GM23338 (cell line): Measurements from ENCODE around the gene ARPP21. TPM values are rescaled to one million over a fixed set of nuclear protein-coding genes. Genes with fewer than 3 reads are reported as not detected.

ENCODE experiments used
- ATAC-seq: fragments of 200-7000 bp; cut with Tn5 transposase; 3 replicates; pipeline ENCODE4 v1.9.1; 2020
- DNase-seq: peaks from one replicate; pipeline ENCODE4 v3.0.0-alpha.2; 2015; ENCODE audit warnings: low spot score
- H2AFZ ChIP-seq: fragments of 200-600 bp; sonication (generic); 2 replicates; pipeline ENCODE4 v1.8.0; 2016; ENCODE audit warnings: antibody characterized with exemption, mild to moderate bottlenecking, moderate library complexity
- H3F3A ChIP-seq: fragments of 200-600 bp; sonication (generic); replicated peaks from 2 replicates; pipeline ENCODE4 v1.8.0; 2017; ENCODE audit warnings: antibody characterized with exemption, mixed run types, low read depth
- H3K27ac ChIP-seq: fragments of 200-600 bp; sonication (generic); 2 replicates; pipeline ENCODE4 v1.6.1; 2016; ENCODE audit warnings: low read depth
- H3K27me3 ChIP-seq: fragments of 200-600 bp; sonication (generic); 2 replicates; pipeline ENCODE4 v1.8.0; 2016; ENCODE audit warnings: mild to moderate bottlenecking, mixed run types, moderate library complexity; ENCODE audit not compliant: insufficient read depth
- H3K36me3 ChIP-seq: fragments of 200-600 bp; sonication (generic); 2 replicates; pipeline ENCODE4 v1.8.0; 2016; ENCODE audit warnings: mild to moderate bottlenecking; ENCODE audit not compliant: insufficient read depth
- H3K4me1 ChIP-seq: fragments of 200-600 bp; sonication (generic); 2 replicates; pipeline ENCODE4 v1.8.0; 2016; ENCODE audit warnings: mild to moderate bottlenecking, moderate library complexity; ENCODE audit not compliant: insufficient read depth
- H3K4me2 ChIP-seq: fragments of 200-600 bp; sonication (generic); 2 replicates; pipeline ENCODE4 v1.7.1; 2017; ENCODE audit warnings: mixed run types
- H3K4me3 ChIP-seq: fragments of 200-600 bp; sonication (generic); 2 replicates; pipeline ENCODE4 v1.6.1; 2016; ENCODE audit warnings: mixed run types
- H3K79me2 ChIP-seq: fragments of 200-600 bp; sonication (generic); replicated peaks from 2 replicates; pipeline ENCODE4 v1.8.0; 2017; ENCODE audit warnings: mild to moderate bottlenecking; ENCODE audit not compliant: insufficient read depth
- H3K9me2 ChIP-seq: fragments of 200-600 bp; sonication (generic); 2 replicates; pipeline ENCODE4 v1.8.0; 2017; ENCODE audit not compliant: insufficient read depth
- H4K20me1 ChIP-seq: fragments of 200-600 bp; sonication (generic); replicated peaks from 2 replicates; pipeline ENCODE4 v1.8.0; 2017; ENCODE audit warnings: mild to moderate bottlenecking; ENCODE audit not compliant: insufficient read depth
- H3K27ac Mint-ChIP-seq: 2 replicates; pipeline ENCODE4 v1.8.0; 2020; ENCODE audit warnings: inconsistent platforms, mild to moderate bottlenecking, moderate library complexity, mixed read lengths
- H3K27me3 Mint-ChIP-seq: 3 replicates; pipeline ENCODE4 v1.8.0; 2022; ENCODE audit warnings: low read depth, mild to moderate bottlenecking, moderate library complexity, mixed read lengths, inconsistent platforms; ENCODE audit not compliant: insufficient read depth, poor library complexity
- H3K36me3 Mint-ChIP-seq: 3 replicates; pipeline ENCODE4 v1.8.0; 2021; ENCODE audit warnings: low read depth, mild to moderate bottlenecking, inconsistent platforms, moderate library complexity, mixed read lengths
- H3K4me1 Mint-ChIP-seq: 3 replicates; pipeline ENCODE4 v1.8.0; 2020; ENCODE audit warnings: mild to moderate bottlenecking, inconsistent platforms, mixed read lengths
- H3K4me3 Mint-ChIP-seq: 3 replicates; pipeline ENCODE4 v1.8.0; 2021; ENCODE audit warnings: moderate library complexity, mild to moderate bottlenecking, inconsistent platforms, mixed read lengths
- H3K9me3 Mint-ChIP-seq: 3 replicates; pipeline ENCODE4 v1.8.0; 2020; ENCODE audit warnings: moderate library complexity, mild to moderate bottlenecking, inconsistent platforms, mixed read lengths
- CREB1 ChIP-seq: fragments of 250-450 bp; sonication (Bioruptor Pico); IDR thresholded peaks from 2 replicates; pipeline ENCODE4 v1.5.0; 2020; ENCODE audit warnings: low read depth, mild to moderate bottlenecking, moderate library complexity
- EZH2 ChIP-seq: fragments of 200-600 bp; sonication (generic); IDR thresholded peaks from one replicate; pipeline ENCODE4 v1.8.0; 2017; ENCODE audit warnings: antibody characterized with exemption, mild to moderate bottlenecking, low read depth; ENCODE audit not compliant: unreplicated experiment
- EZH2phosphoT487 ChIP-seq: fragments of 200-600 bp; sonication (generic); IDR thresholded peaks from one replicate; pipeline ENCODE4 v1.8.1; 2018; ENCODE audit warnings: antibody characterized with exemption; ENCODE audit not compliant: unreplicated experiment
- JUNB ChIP-seq: IDR thresholded peaks from one replicate; pipeline ENCODE4 v1.6.1; 2016; ENCODE audit warnings: antibody characterized with exemption; ENCODE audit not compliant: unreplicated experiment
- NANOG ChIP-seq: IDR thresholded peaks from 2 replicates; pipeline ENCODE4 v1.6.1; 2016; ENCODE audit warnings: antibody characterized with exemption, borderline replicate concordance
- POLR2AphosphoS5 ChIP-seq: IDR thresholded peaks from 2 replicates; pipeline ENCODE4 v1.6.1; 2016; ENCODE audit warnings: antibody characterized with exemption, low read depth
- STAT1 ChIP-seq: IDR thresholded peaks from one replicate; pipeline ENCODE4 v1.6.1; 2016; ENCODE audit warnings: antibody characterized with exemption; ENCODE audit not compliant: unreplicated experiment
- ZNF114 ChIP-seq: fragments of 250-450 bp; sonication (Bioruptor Pico); IDR thresholded peaks from 2 replicates; pipeline ENCODE4 v1.5.0; 2020; ENCODE audit warnings: mild to moderate bottlenecking, moderate library complexity
- ZNF331 ChIP-seq: fragments of 250-450 bp; sonication (Bioruptor Pico); IDR thresholded peaks from 2 replicates; pipeline ENCODE4 v1.5.0; 2020; ENCODE audit warnings: low read depth, mild to moderate bottlenecking, moderate library complexity
- microRNA-seq: library from miRNA; unstranded; fragments of <30 nt; microRNA quantifications from one replicate; pipeline ENCODE4, GENCODE V29; 2017
- polyA plus RNA-seq: library from polyadenylated mRNA; unstranded; fragments of >200 nt; fragmentation: Nextera tagmentation; extraction: Ambion mirVana; gene quantifications from 2 replicates; pipeline ENCODE4 v1.2.1, GENCODE V29; 2016
- small RNA-seq: library from RNA; depleted of rRNA; stranded (forward); fragments of <200 nt; gene quantifications from one replicate; pipeline ENCODE3, GENCODE V24; 2014; ENCODE audit warnings: low replicate concordance
- total RNA-seq: library from RNA; depleted of rRNA; stranded (reverse); fragments of >200 nt; shearing (Covaris generic); gene quantifications from 2 replicates; pipeline ENCODE4 v1.2.3, GENCODE V29; 2014
- TF ChIP-seq, protein P1 (sequence below): IDR thresholded peaks from one replicate; pipeline ENCODE4 v1.6.1; 2018; ENCODE audit warnings: antibody characterized with exemption; ENCODE audit not compliant: unreplicated experiment
- TF ChIP-seq, protein P2 (sequence below), 2 experiments: fragments of 200-600 bp in 1 of 2; sonication (generic) in 1 of 2; conservative IDR thresholded peaks; 2 replicates each; pipeline versions ENCODE4 v1.5.1 to v1.6.1; 2016 to 2017; ENCODE audit warnings: antibody characterized with exemption in 2 of 2, low read depth in 2 of 2, mild to moderate bottlenecking in 2 of 2, moderate library complexity in 1 of 2

Gene ARPP21
- total and polyA plus RNA-seq, 2 experiments from 2014 or later, result not detected

DNA sequence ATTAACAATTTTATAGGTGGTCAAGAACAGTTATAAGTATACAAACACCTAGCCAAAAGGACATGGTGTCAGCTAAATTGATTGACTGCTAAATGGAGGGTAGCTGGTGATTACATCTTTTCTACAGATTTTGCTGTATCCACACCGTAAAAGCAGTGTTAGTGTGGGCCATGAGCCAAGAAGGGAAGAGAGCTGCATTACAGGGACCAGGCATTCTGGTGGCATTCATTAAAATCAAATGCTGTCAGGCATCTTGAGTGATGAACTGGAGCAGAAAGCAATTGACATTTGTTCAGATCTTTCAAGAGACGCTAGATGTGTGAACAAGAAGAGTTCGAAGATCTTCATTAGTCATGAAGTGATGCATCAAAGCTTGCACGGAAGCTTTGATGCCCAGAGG lies 177.9 kb downstream of the ARPP21 start (continued):
- TF ChIP-seq NANOG, result no peak
- TF ChIP-seq POLR2AphosphoS5, result no peak

DNA sequence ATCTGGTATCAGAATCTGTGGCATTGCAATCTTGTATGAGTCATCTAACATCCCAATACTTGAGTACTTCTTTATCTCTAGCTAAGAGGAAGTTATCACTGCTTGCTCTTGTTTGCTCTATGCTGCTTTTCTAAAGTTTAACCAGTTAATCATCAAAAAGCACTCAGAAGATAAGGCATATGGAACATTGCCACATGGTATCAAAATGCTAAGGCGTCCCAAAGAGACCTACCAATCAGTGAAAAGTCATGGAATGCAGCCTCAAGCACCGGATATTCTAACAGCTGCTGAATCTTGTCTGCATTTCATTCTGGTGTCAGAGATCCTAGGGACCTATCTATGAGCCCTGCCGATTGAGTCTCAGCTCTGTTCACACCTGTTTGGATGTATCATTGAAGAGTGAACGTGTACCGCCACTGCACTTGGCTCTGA lies 192.8 kb downstream of the ARPP21 start:
- Histone ChIP-seq H3K4me2 (no peak overlapping the region), H3K9me2 (peaks cover 3% of the 10 kb centered on the region; the same call in 1 of the 2 replicates), H3K4me1 (no peaks in the 10 kb centered on the region), H3K27me3 (no peaks in the 10 kb centered on the region), H3F3A (no peaks in the 10 kb centered on the region), H3K79me2 (no peaks in the 10 kb centered on the region), H4K20me1 (no peaks in the 10 kb centered on the region), H2AFZ (peak overlapping the region; percentile 38; the same call in 1 of the 2 replicates), H3K4me3 (no peak overlapping the region), H3K36me3 (no peaks in the 10 kb centered on the region), H3K27ac (no peak overlapping the region)
- Mint-ChIP-seq H3K4me3 (no peak overlapping the region), H3K27ac (no peak overlapping the region), H3K9me3 (0 out of 3 replicates have a peak, but pooled peaks cover 3% of the 10 kb centered on the region), H3K27me3 (no peaks in the 10 kb centered on the region), H3K4me1 (no peaks in the 10 kb centered on the region), H3K36me3 (no peaks in the 10 kb centered on the region)
- TF ChIP-seq JUNB (no peak), STAT1 (no peak), EZH2phosphoT487 (no peak), ZNF331 (CRISPR knock-in tag) (no peak), ZNF114 (CRISPR knock-in tag) (no peak), CREB1 (CRISPR knock-in tag) (no peak), EZH2 (no peak), NANOG (no peak), POLR2AphosphoS5 (no peak)
- TF ChIP-seq, protein P1, sequence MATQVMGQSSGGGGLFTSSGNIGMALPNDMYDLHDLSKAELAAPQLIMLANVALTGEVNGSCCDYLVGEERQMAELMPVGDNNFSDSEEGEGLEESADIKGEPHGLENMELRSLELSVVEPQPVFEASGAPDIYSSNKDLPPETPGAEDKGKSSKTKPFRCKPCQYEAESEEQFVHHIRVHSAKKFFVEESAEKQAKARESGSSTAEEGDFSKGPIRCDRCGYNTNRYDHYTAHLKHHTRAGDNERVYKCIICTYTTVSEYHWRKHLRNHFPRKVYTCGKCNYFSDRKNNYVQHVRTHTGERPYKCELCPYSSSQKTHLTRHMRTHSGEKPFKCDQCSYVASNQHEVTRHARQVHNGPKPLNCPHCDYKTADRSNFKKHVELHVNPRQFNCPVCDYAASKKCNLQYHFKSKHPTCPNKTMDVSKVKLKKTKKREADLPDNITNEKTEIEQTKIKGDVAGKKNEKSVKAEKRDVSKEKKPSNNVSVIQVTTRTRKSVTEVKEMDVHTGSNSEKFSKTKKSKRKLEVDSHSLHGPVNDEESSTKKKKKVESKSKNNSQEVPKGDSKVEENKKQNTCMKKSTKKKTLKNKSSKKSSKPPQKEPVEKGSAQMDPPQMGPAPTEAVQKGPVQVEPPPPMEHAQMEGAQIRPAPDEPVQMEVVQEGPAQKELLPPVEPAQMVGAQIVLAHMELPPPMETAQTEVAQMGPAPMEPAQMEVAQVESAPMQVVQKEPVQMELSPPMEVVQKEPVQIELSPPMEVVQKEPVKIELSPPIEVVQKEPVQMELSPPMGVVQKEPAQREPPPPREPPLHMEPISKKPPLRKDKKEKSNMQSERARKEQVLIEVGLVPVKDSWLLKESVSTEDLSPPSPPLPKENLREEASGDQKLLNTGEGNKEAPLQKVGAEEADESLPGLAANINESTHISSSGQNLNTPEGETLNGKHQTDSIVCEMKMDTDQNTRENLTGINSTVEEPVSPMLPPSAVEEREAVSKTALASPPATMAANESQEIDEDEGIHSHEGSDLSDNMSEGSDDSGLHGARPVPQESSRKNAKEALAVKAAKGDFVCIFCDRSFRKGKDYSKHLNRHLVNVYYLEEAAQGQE, result no peak
- TF ChIP-seq, protein P2, sequence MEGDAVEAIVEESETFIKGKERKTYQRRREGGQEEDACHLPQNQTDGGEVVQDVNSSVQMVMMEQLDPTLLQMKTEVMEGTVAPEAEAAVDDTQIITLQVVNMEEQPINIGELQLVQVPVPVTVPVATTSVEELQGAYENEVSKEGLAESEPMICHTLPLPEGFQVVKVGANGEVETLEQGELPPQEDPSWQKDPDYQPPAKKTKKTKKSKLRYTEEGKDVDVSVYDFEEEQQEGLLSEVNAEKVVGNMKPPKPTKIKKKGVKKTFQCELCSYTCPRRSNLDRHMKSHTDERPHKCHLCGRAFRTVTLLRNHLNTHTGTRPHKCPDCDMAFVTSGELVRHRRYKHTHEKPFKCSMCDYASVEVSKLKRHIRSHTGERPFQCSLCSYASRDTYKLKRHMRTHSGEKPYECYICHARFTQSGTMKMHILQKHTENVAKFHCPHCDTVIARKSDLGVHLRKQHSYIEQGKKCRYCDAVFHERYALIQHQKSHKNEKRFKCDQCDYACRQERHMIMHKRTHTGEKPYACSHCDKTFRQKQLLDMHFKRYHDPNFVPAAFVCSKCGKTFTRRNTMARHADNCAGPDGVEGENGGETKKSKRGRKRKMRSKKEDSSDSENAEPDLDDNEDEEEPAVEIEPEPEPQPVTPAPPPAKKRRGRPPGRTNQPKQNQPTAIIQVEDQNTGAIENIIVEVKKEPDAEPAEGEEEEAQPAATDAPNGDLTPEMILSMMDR (conservative IDR thresholded peaks at IDR 0.05; ENCODE audit: low read depth in 2 of 2), result no peak
- peak; percentile 3 for DNase-seq
- no peak for ATAC-seq

Small RNA genes within 50 kb of the gene (microRNA-seq; reads per million reads assigned to microRNA genes)
- gene MIR128-2, result 2.4 reads per million, percentile 5 among the genes with 10 or more reads in this experiment

Small RNA genes within 50 kb of the gene (small RNA-seq; reads per million reads assigned to genes)
- gene MIR128-2, result not detected
